ENCODE results near the gene F8A2. TPM values are rescaled to one million over a fixed set of nuclear protein-coding genes. Genes with fewer than 3 reads are reported as not detected.
"Not testable (repeated sequence)": the region's sequence is repeated elsewhere in the genome, so short reads cannot be mapped to it uniquely, and the experiment has no call there.

F8A2 gene
- total and polyA plus RNA-seq, 2 of the 4 experiments (the other 2 are of a cell fraction), result not detected

DNA sequence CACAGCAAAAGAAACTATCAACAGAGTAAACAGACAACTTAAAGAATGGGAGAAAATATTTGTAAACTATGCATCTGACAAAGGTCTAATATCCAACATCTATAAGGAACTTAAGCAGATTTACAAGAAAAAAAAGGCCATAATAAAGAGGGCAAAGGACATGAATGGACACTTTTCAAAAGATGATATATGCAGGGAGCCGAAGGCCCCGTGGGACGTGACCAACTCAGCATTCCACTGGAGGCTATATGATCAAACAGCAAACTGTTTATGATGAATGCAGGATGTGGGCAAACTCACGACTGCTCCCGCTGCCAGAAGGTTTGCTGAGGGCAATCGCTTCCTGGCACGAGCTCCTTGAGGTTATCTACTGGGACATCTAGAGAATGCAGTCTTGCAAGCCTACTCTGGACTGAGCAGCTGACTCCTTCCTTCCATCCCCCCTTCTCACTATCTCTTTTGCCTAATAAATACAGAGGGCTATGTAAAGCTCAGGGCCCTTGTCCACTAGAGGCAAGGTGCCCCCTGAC lies 12.9 kb downstream of the F8A2 start:
- H4K20me1 ChIP-seq (ENCODE audit: insufficient read depth, low read length); dilution Hi-C loops (cut with HindIII; ENCODE audit: low sequenced_read_pairs, unreplicated experiment); H3K36me3 ChIP-seq (ENCODE audit: control insufficient read depth, insufficient read depth, low read length); H3K4me1 ChIP-seq (ENCODE audit: control insufficient read depth, insufficient read depth, low read length); H2AFZ ChIP-seq (replicated peaks; ENCODE audit: low read length, poor library complexity); CTCF ChIA-PET; ATAC-seq (ENCODE audit: low read depth); H3K18ac ChIP-seq (ENCODE audit: low read depth, low read length); in situ Hi-C loops (cut with MboI; ENCODE audit: low sequenced_read_pairs); H3K23ac ChIP-seq (ENCODE audit: low read depth, low read length); H3K4me2 ChIP-seq (ENCODE audit: low read depth, low read length); H3K14ac ChIP-seq (replicated peaks; ENCODE audit: low read depth, low read length); H4K5ac ChIP-seq (ENCODE audit: low read depth, low read length); H3K9me1 ChIP-seq (ENCODE audit: insufficient read depth, low read length); H3K79me1 ChIP-seq (ENCODE audit: low read depth in 1 of 2, low read length in 2 of 2); H3K56ac ChIP-seq (ENCODE audit: extremely low read depth, insufficient read depth, low read length); H4K91ac ChIP-seq (ENCODE audit: insufficient read depth, low read depth, low read length); H2AK9ac ChIP-seq (replicated peaks; ENCODE audit: low read depth, low read length, poor library complexity); H2BK5ac ChIP-seq (ENCODE audit: low read depth, low read length, poor library complexity, severe bottlenecking); H3K4ac ChIP-seq (ENCODE audit: low read depth, low read length); H3K9ac ChIP-seq (ENCODE audit: low read depth, low read length); H2BK120ac ChIP-seq (ENCODE audit: low read depth, low read length); H3K27me3 ChIP-seq (ENCODE audit: control insufficient read depth, insufficient read depth, low read length); POLR2A ChIA-PET (ENCODE audit: unreplicated experiment); H2BK20ac ChIP-seq (ENCODE audit: low read depth, low read length); H3K4me3 ChIP-seq (ENCODE audit: insufficient read depth, low read depth, low read length); intact Hi-C loops (cut with micrococcal nuclease); H3K27ac ChIP-seq (ENCODE audit: insufficient read depth, low read length); H4K8ac ChIP-seq (ENCODE audit: low read depth in 2 of 2, low read length in 2 of 2); DNase-seq; BruUV-seq (replicated peaks); H2BK15ac ChIP-seq (ENCODE audit: low read depth, low read length); H3K9me3 ChIP-seq (ENCODE audit: control insufficient read depth, insufficient read depth, low read length); H2AK5ac ChIP-seq (ENCODE audit: low read depth, low read length): not testable (repeated sequence)
- WGBS, 2 experiments (ENCODE audit: extremely low coverage in 2 of 2, insufficient read length in 1 of 2), result 64% methylated on average over 3 of the region's 7 CpGs; no CpG with 5 or more reads in 1 of the 2 experiments

Measured in IMR-90 (cell line).